ENCODE results near the gene HOXA6. TPM values are rescaled to one million over a fixed set of nuclear protein-coding genes. Genes with fewer than 3 reads are reported as not detected.

Gene HOXA6
- total and polyA plus RNA-seq, 2 donors (not counting 3 experiments of a cell fraction or from before 2014, with no cell fraction given): 10.0 to 20.7 TPM

DNA sequence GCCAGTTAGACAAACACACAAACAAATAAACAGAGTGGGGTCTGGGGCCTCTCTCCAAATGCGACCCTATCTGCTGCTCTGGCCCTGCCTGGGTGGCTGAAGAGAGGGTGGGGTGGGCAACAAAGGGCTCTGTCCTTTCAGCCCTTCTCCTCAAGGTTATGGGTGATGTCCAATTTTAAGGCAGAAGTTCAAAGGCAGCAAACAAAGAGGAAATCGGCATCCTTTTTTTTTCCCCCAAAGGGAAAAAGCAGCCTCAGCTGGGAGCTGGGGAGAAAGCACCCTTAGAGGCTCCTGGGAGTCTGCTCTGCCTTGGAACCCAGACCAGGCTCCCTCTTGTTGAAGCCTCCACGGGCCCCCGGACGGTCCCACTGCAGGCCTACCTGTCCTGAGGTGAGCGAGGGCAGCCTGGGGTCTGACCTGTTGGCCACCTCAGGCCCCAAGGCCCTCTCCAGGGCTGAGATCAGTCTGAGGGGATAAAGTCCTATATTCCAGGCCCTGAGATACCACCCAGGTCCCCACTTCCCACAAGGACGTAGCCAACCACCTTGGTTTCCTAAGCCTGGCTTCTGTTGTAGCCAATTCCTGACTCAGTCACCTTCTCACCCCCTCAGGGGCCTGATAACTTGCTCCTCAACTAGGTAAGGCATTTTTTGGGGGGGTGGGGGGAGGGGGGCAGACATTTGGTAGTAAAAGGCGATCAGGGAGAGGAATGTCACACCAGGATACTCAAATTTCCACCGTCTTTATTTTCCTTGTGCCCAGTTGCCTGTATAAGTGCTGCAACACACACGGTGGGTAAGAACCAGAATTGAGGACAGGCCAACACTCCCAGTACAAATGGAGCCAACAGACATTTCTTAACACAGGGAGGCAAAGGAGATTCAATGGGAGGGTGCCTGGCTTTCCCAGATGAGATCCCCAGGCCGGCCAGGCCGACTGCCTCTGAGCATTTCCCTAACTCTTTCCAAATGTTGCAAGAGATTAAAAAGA lies 33.2 kb upstream of the HOXA6 start:
- Histone ChIP-seq H3K4me1 (ENCODE audit: control insufficient read depth, extremely low read depth, insufficient read depth, low read length) (peaks cover 62% of the 10 kb centered on the region), H3K4me2 (ENCODE audit: insufficient read depth, low read length) (peak overlapping the region; percentile 13), H3K9ac (replicated peaks; ENCODE audit: extremely low read depth, insufficient read depth, low read length) (no peak overlapping the region), H3K36me3 (ENCODE audit: control insufficient read depth in 2 of 2, extremely low read depth in 1 of 2, insufficient read depth in 2 of 2, low read length in 2 of 2) (no peaks in the 10 kb centered on the region), H3K4me3 (replicated peaks in 1 of 3; ENCODE audit: insufficient read depth in 1 of 3, low read depth in 1 of 3, low read length in 3 of 3) (peak overlapping the region in 2 of 3 experiments; percentile 53 to 94), H3K9me3 (replicated peaks; ENCODE audit: control insufficient read depth, insufficient read depth, low read length) (no peaks in the 10 kb centered on the region), H3K9me1 (replicated peaks; ENCODE audit: control insufficient read depth, extremely low read depth, insufficient read depth, low read length) (no peaks in the 10 kb centered on the region), H2AFZ (ENCODE audit: low read depth, low read length) (peak overlapping the region; percentile 23), H4K20me1 (replicated peaks; ENCODE audit: control insufficient read depth, extremely low read depth, insufficient read depth, low read length) (no peaks in the 10 kb centered on the region), H3K27me3 (ENCODE audit: control insufficient read depth in 2 of 2, insufficient read depth in 2 of 2, low read length in 2 of 2) (no peaks in the 10 kb centered on the region), H3K27ac (ENCODE audit: insufficient read depth, low read depth, low read length) (peak overlapping the region; percentile 96), H3K79me2 (ENCODE audit: control insufficient read depth, insufficient read depth, low read length) (peaks cover 92% of the 10 kb centered on the region)
- DNase-seq (ENCODE audit: low read depth, low spot score) (peak; percentile 11), FAIRE-seq (no peak)
- ChIA-PET POLR2A (interaction anchor here (1.1 to 1.4 kb wide), 2 partner anchors 13 to 74 kb away, joined by 3 to 5 read pairs; no protein-coding TSS in a partner anchor), CTCF (interaction anchor here (0.6 to 8.0 kb wide), 36 partner anchors 8 to 1319 kb away, joined by 3 to 86 read pairs (median 6); partner anchors contain the start of genes HOXA3, HOXA4, HOXA5 and HOXA6)
- BruUV-seq (replicated peaks): no TSS peak
- dilution Hi-C loops (cut with MboI; ENCODE audit: extremely low pct_ligation_motif_present, low sequenced_read_pairs): no loop called here
- TF ChIP-seq, protein P1, sequence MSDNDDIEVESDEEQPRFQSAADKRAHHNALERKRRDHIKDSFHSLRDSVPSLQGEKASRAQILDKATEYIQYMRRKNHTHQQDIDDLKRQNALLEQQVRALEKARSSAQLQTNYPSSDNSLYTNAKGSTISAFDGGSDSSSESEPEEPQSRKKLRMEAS (IDR thresholded peaks at IDR 0.05; ENCODE audit: insufficient read depth, insufficient read length): no peak
- TF ChIP-seq FOS (IDR thresholded peaks at IDR 0.05; ENCODE audit: borderline replicate concordance, insufficient read depth, low read length): no peak
- no peak for TF ChIP-seq JUN (IDR thresholded peaks at IDR 0.05; ENCODE audit: borderline replicate concordance, insufficient read depth, insufficient read length, low read depth)
- TF ChIP-seq GATA2 (IDR thresholded peaks at IDR 0.05; ENCODE audit: insufficient read depth, insufficient read length, low read depth, low read length): no peak
- TF ChIP-seq, protein P2, sequence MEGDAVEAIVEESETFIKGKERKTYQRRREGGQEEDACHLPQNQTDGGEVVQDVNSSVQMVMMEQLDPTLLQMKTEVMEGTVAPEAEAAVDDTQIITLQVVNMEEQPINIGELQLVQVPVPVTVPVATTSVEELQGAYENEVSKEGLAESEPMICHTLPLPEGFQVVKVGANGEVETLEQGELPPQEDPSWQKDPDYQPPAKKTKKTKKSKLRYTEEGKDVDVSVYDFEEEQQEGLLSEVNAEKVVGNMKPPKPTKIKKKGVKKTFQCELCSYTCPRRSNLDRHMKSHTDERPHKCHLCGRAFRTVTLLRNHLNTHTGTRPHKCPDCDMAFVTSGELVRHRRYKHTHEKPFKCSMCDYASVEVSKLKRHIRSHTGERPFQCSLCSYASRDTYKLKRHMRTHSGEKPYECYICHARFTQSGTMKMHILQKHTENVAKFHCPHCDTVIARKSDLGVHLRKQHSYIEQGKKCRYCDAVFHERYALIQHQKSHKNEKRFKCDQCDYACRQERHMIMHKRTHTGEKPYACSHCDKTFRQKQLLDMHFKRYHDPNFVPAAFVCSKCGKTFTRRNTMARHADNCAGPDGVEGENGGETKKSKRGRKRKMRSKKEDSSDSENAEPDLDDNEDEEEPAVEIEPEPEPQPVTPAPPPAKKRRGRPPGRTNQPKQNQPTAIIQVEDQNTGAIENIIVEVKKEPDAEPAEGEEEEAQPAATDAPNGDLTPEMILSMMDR (IDR thresholded peaks at IDR 0.05; ENCODE audit: extremely low read depth in 1 of 2, insufficient read depth in 1 of 2, low read depth in 1 of 2, low read length in 2 of 2): no peak
- TF ChIP-seq POLR2A (IDR thresholded peaks at IDR 0.05; ENCODE audit: low read depth, low read length): no peak
- no peak for TF ChIP-seq EZH2 (IDR thresholded peaks at IDR 0.05; ENCODE audit: borderline replicate concordance, low read depth, low read length, severe bottlenecking)
- TF ChIP-seq MYC (IDR thresholded peaks at IDR 0.05; ENCODE audit: low read depth, low read length): no peak
- TF ChIP-seq POLR2AphosphoS5 (IDR thresholded peaks at IDR 0.05; ENCODE audit: insufficient read depth, low read depth, low read length): no peak
- intact Hi-C loops (cut with micrococcal nuclease): no loop called here

Data from endothelial cell of umbilical vein (primary cell).